Kidney glomerular epithelial cell (primary cell): Measurements from ENCODE around the gene TP73.
"Not testable (repeated sequence)": the region's sequence is repeated elsewhere in the genome, so short reads cannot be mapped to it uniquely, and the experiment has no call there.

ENCODE experiments used
- DNase-seq: peaks from one replicate; lab custom pipeline; 2025; lab: John Stamatoyannopoulos, UW

The TP73 gene

GRCh38 chr1:3618881-3619671 is 33.2 kb upstream of the TP73 start:
- peak; percentile 54 for DNase-seq

GRCh38 chr1:3620708-3621107 is 31.6 kb upstream of the TP73 start:
- DNase-seq = no peak

- DNase-seq = peak; percentile 30
Observed at GRCh38 chr1:3621151-3621671, 31.1 kb upstream of the TP73 start.

- not testable (repeated sequence) for DNase-seq
Observed at GRCh38 chr1:3622102-3622501, 30.2 kb upstream of the TP73 start.

GRCh38 chr1:3623441-3624199 is 28.7 kb upstream of the TP73 start:
- no peak for DNase-seq

GRCh38 chr1:3624200-3625136 is 27.8 kb upstream of the TP73 start, which contains the start of gene TPRG1L:
TSS of gene TPRG1L (plus strand) at chr1:3625015. CDS start at chr1:3625073, 58 bp downstream.
- peak; percentile 93 for DNase-seq

GRCh38 chr1:3625151-3625907 is 27.0 kb upstream of the TP73 start:
- DNase-seq = no peak

- DNase-seq = no peak
Observed at GRCh38 chr1:3626025-3626424, 26.3 kb upstream of the TP73 start.

GRCh38 chr1:3627515-3628253 is 24.6 kb upstream of the TP73 start:
- DNase-seq = no peak

- no peak for DNase-seq
Observed at GRCh38 chr1:3628445-3628844, 23.9 kb upstream of the TP73 start.

- no peak for DNase-seq
Observed at GRCh38 chr1:3629561-3630160, 22.7 kb upstream of the TP73 start.

GRCh38 chr1:3630161-3630611 is 22.1 kb upstream of the TP73 start:
- no peak for DNase-seq

GRCh38 chr1:3630914-3631313 is 21.4 kb upstream of the TP73 start:
- DNase-seq = no peak

- no peak for DNase-seq
Observed at GRCh38 chr1:3631320-3632260, 20.7 kb upstream of the TP73 start.

GRCh38 chr1:3632298-3632697 is 20.0 kb upstream of the TP73 start:
- no peak for DNase-seq

GRCh38 chr1:3632716-3633343 is 19.5 kb upstream of the TP73 start:
- DNase-seq = no peak

- no peak for DNase-seq
Observed at GRCh38 chr1:3633344-3634058, 18.8 kb upstream of the TP73 start.
